Measurements from ENCODE around the gene PLSCR3. TPM values are rescaled to one million over a fixed set of nuclear protein-coding genes. Genes with fewer than 3 reads are reported as not detected.

PLSCR3 gene
- total RNA-seq, 2 experiments from 2014 or later = 66.3 to 70.3 TPM

DNA sequence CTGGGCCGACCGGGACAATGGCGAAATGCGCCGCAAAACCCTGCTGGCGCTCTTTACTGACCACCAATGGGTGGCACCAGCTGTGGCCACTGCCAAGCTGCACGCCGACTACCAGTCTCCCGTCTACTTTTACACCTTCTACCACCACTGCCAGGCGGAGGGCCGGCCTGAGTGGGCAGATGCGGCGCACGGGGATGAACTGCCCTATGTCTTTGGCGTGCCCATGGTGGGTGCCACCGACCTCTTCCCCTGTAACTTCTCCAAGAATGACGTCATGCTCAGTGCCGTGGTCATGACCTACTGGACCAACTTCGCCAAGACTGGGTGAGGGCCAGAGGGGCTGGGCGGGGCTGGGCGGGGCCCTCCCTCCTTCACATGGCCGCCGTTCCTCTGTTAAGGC, 21.5 kb upstream of the PLSCR3 start:
- H3K4me3 ChIP-seq (ENCODE audit: low read length) = no peak overlapping the region
- Mint-ChIP-seq H3K27ac (no peak overlapping the region), H3K4me1 (ENCODE audit: low read depth) (no peaks in the 10 kb centered on the region), H3K27me3 (no peaks in the 10 kb centered on the region), H3K36me3 (ENCODE audit: low read depth) (no peaks in the 10 kb centered on the region), H3K9me3 (no peaks in the 10 kb centered on the region), H3K4me3 (no peak overlapping the region)
- intact Hi-C loops (cut with DNase I, micrococcal nuclease) = loop anchor here in 1 of 2 experiments (5.0 kb wide), 1 partner anchor 58 kb away; the partner anchor contains the start of gene TMEM95
- POLR2A ChIA-PET = no interaction called here
- DNase-seq = no peak
- H3K36me3 ChIP-seq (ENCODE audit: insufficient read depth, low read length) = no peaks in the 10 kb centered on the region
- TF ChIP-seq, protein P1, sequence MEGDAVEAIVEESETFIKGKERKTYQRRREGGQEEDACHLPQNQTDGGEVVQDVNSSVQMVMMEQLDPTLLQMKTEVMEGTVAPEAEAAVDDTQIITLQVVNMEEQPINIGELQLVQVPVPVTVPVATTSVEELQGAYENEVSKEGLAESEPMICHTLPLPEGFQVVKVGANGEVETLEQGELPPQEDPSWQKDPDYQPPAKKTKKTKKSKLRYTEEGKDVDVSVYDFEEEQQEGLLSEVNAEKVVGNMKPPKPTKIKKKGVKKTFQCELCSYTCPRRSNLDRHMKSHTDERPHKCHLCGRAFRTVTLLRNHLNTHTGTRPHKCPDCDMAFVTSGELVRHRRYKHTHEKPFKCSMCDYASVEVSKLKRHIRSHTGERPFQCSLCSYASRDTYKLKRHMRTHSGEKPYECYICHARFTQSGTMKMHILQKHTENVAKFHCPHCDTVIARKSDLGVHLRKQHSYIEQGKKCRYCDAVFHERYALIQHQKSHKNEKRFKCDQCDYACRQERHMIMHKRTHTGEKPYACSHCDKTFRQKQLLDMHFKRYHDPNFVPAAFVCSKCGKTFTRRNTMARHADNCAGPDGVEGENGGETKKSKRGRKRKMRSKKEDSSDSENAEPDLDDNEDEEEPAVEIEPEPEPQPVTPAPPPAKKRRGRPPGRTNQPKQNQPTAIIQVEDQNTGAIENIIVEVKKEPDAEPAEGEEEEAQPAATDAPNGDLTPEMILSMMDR (IDR thresholded peaks at IDR 0.05) = no peak
- no peak overlapping the region for H3K27ac ChIP-seq (ENCODE audit: low read depth in 1 of 2, low read length in 2 of 2)
- CTCF ChIA-PET = no interaction called here
- no peaks in the 10 kb centered on the region for H3K4me1 ChIP-seq (ENCODE audit: insufficient read depth, low read length)
- no peaks in the 10 kb centered on the region for H3K27me3 ChIP-seq (ENCODE audit: control insufficient read depth in 1 of 2, insufficient read depth in 2 of 2, low read length in 2 of 2)
- peaks cover 0 to 1% of the 10 kb centered on the region in 2 experiments for H3K9me3 ChIP-seq (ENCODE audit: control insufficient read depth in 1 of 2, insufficient read depth in 1 of 2, low read length in 2 of 2)
- ATAC-seq (ENCODE audit: poor library complexity) = no peak

DNA sequence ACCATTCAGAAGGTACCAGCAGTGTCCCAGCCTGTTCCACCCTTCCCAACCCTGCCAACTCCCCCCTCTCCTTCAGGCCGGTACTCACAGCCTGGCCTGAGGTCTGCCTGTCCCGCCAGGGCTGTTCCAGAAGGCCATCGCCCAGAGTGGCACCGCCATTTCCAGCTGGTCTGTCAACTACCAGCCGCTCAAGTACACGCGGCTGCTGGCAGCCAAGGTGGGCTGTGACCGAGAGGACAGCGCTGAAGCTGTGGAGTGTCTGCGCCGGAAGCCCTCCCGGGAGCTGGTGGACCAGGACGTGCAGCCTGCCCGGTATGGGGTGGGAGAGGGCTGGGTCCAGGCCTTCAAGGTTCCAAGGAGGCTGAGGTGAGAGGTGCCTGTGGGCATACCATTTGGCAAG, 20.5 kb upstream of the PLSCR3 start:
- H3K27ac ChIP-seq (ENCODE audit: low read depth in 1 of 2, low read length in 2 of 2) = no peak overlapping the region
- Mint-ChIP-seq H3K27me3 (no peaks in the 10 kb centered on the region), H3K9me3 (no peaks in the 10 kb centered on the region), H3K4me1 (ENCODE audit: low read depth) (no peaks in the 10 kb centered on the region), H3K36me3 (ENCODE audit: low read depth) (no peaks in the 10 kb centered on the region), H3K4me3 (no peak overlapping the region), H3K27ac (no peak overlapping the region)
- no peaks in the 10 kb centered on the region for H3K9me3 ChIP-seq (ENCODE audit: control insufficient read depth in 1 of 2, insufficient read depth in 1 of 2, low read length in 2 of 2)
- no peaks in the 10 kb centered on the region for H3K4me1 ChIP-seq (ENCODE audit: insufficient read depth, low read length)
- DNase-seq (no peak), ATAC-seq (ENCODE audit: poor library complexity) (no peak)
- ChIA-PET POLR2A (no interaction called here), CTCF (no interaction called here)
- no peaks in the 10 kb centered on the region for H3K36me3 ChIP-seq (ENCODE audit: insufficient read depth, low read length)
- intact Hi-C loops (cut with DNase I, micrococcal nuclease) = loop anchor here in 1 of 2 experiments (5.0 kb wide), 1 partner anchor 58 kb away; the partner anchor contains the start of gene TMEM95
- H3K4me3 ChIP-seq (ENCODE audit: low read length) = no peak overlapping the region
- TF ChIP-seq, protein P1 (IDR thresholded peaks at IDR 0.05) = no peak
- H3K27me3 ChIP-seq (ENCODE audit: control insufficient read depth in 1 of 2, insufficient read depth in 2 of 2, low read length in 2 of 2) = no peaks in the 10 kb centered on the region

DNA sequence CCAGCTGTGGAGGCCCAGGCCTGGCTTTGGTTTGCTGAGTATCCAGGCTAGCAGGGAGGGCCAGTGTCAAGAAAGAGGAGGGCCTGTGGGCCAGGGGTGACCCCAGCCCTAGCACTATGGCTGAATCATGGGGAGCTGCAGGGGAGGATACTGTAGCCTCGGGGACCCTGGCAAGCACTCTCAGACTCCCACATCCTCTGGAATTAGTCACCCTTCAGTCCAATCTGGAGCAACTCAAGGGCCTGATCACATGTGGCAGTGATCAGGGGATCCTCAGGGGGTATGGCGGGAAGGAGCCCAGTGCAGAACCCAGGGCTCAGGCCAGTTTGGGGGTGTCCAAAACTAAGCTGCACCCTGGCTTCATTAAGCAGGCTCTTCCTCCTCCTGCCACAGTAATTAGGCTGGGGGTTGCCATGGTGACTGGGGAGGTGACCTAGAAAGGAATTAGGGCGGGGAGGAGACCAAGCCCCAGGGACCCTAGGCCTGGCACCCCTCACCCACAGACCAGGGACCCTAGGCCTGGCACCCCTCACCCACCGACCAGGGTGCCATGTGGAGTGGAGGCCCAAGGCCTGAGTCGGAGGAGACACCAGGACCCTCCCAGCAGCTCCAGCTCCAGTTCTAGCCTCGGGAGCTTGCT, 19.1 kb upstream of the PLSCR3 start:
- H3K4me1 Mint-ChIP-seq (ENCODE audit: low read depth) = peaks cover 4% of the 10 kb centered on the region
- no peak for ATAC-seq (ENCODE audit: poor library complexity)

More for the DNA sequence above, 19.1 kb upstream of the PLSCR3 start:
- H3K27ac ChIP-seq (ENCODE audit: low read depth in 1 of 2, low read length in 2 of 2) = no peak overlapping the region
- no peaks in the 10 kb centered on the region for H3K27me3 ChIP-seq (ENCODE audit: control insufficient read depth in 1 of 2, insufficient read depth in 2 of 2, low read length in 2 of 2)
- no peaks in the 10 kb centered on the region for H3K36me3 ChIP-seq (ENCODE audit: insufficient read depth, low read length)
- TF ChIP-seq, protein P1 (IDR thresholded peaks at IDR 0.05) = no peak
- H3K4me1 ChIP-seq (ENCODE audit: insufficient read depth, low read length) = peaks cover 7% of the 10 kb centered on the region
- H3K9me3 Mint-ChIP-seq = no peaks in the 10 kb centered on the region
- H3K4me3 ChIP-seq (ENCODE audit: low read length) = no peak overlapping the region
- H3K36me3 Mint-ChIP-seq (ENCODE audit: low read depth) = no peaks in the 10 kb centered on the region
- no peak overlapping the region for H3K27ac Mint-ChIP-seq
- no peak overlapping the region for H3K4me3 Mint-ChIP-seq
- intact Hi-C loops (cut with DNase I, micrococcal nuclease) = no loop called here
- CTCF ChIA-PET = no interaction called here
- H3K9me3 ChIP-seq (ENCODE audit: control insufficient read depth in 1 of 2, insufficient read depth in 1 of 2, low read length in 2 of 2) = no peaks in the 10 kb centered on the region
- DNase-seq = no peak
- POLR2A ChIA-PET = interaction anchor here (1.3 kb wide), 1 partner anchor 23 kb away, joined by 4 read pairs; no protein-coding TSS in a partner anchor
- no peaks in the 10 kb centered on the region for H3K27me3 Mint-ChIP-seq

Measured in CD4-positive, alpha-beta T cell (primary cell).